IPS DF 6.9 (cell line): ENCODE measurements around the gene XK.

Experiments
- DNase-seq: peaks from one replicate; pipeline ENCODE4 v3.0.0-alpha.2; 2013; ENCODE audit warnings: low read depth, low spot score
- H3K27ac ChIP-seq: one replicate; pipeline ENCODE4 v1.5.1; 2013; ENCODE audit warnings: low read length, control low read depth
- H3K27me3 ChIP-seq: 2 replicates; pipeline ENCODE4 v1.6.1; 2013; ENCODE audit warnings: mild to moderate bottlenecking, low read length; ENCODE audit not compliant: control insufficient read depth, insufficient read depth
- H3K36me3 ChIP-seq: 2 replicates; pipeline ENCODE4 v1.6.1; 2013; ENCODE audit warnings: low read length; ENCODE audit not compliant: control insufficient read depth, insufficient read depth
- H3K4me1 ChIP-seq: 2 replicates; pipeline ENCODE4 v1.6.1; 2013; ENCODE audit warnings: low read length; ENCODE audit not compliant: control insufficient read depth, insufficient read depth
- H3K4me3 ChIP-seq: 2 replicates; pipeline ENCODE4 v1.5.1; 2013; ENCODE audit warnings: mild to moderate bottlenecking, low read length
- H3K9me3 ChIP-seq: 2 replicates; pipeline ENCODE4 v1.6.1; 2013; ENCODE audit warnings: low read length, inconsistent platforms; ENCODE audit not compliant: control insufficient read depth, insufficient read depth
- WGBS: extraction: QIAGEN DNeasy Blood & Tissue Kit; methylation state at CpG from one replicate; pipeline ENCODE4 v1.1.7; 2013; ENCODE audit warnings: mixed read lengths, missing lambda C conversion rate; ENCODE audit not compliant: insufficient read length, insufficient coverage; 5-methylcytosine and 5-hydroxymethylcytosine counted together

XK gene

DNA sequence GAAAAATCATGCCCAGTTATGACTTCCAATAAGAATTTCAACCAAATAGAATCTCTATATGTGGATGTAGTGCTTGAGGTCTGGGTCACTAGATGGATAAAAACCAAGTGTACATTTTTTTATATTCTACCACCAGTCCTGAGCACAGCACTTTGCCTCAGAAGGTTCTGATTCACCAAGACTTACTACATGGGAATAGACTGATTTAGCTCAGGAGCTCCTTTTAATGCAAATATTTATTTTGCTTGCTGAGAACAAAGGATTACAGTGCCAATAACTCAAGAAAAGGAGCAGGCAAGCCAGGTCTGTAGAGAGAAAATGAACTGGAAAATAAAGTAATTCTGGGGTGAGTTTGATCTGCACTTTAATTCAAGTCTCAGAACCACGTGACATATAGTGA lies 6.4 kb upstream of the XK start:
- Histone ChIP-seq H3K27me3 (no peaks in the 10 kb centered on the region), H3K27ac (no peak overlapping the region), H3K4me1 (no peaks in the 10 kb centered on the region), H3K4me3 (no peak overlapping the region), H3K9me3 (no peaks in the 10 kb centered on the region), H3K36me3 (no peaks in the 10 kb centered on the region)
- WGBS, result no CpG with 5 or more reads among the region's 1 CpG
- no peak for DNase-seq

DNA sequence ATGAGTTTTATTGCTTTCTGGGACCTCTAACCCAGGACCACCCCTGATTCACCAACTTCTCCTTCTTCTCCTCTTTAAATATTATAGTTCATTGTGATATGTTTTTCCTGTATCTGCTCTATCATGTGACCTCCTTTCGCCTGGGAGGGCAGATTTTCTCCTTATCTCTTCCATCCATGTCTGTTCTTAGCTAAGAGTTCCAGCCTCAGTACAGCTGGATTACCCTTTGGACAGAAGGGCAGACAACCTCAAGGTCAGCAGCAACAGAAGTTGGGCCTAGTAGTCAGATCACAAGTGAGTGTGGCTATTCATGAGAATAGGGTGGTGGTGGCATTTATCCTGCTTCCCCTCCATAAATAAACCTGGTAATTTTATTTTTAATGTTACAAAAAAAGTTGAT lies 5.7 kb upstream of the XK start:
- no peak for DNase-seq
- Histone ChIP-seq H3K9me3 (no peaks in the 10 kb centered on the region), H3K36me3 (no peaks in the 10 kb centered on the region), H3K27me3 (no peaks in the 10 kb centered on the region), H3K27ac (no peak overlapping the region), H3K4me3 (no peak overlapping the region), H3K4me1 (no peaks in the 10 kb centered on the region)
- no CpG with 5 or more reads among the region's 1 CpG for WGBS

DNA sequence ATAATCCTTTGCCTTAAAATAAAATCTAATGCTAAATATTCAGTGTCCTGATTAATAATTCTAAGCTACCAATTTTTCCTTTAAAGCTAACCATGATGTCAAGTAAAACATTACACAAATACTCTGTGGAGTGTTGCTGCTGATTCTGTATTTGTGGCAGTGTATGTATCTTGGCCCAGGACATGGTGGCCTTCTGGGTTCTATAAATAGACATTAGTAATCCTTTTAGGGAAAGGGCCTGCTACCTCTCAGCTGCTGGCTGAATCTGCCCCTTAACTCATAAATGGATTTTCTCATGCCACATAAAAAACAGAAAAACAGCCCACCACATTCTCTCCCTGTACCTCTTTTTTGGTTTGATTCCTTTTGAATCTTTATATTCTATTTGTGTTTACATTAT lies 1.2 kb upstream of the XK start:
- no peaks in the 10 kb centered on the region for H3K36me3 ChIP-seq
- H3K4me3 ChIP-seq, result no peak overlapping the region
- no peak for DNase-seq
- H3K4me1 ChIP-seq, result no peaks in the 10 kb centered on the region
- no peaks in the 10 kb centered on the region; the same call in 1 of the 2 replicates for H3K27me3 ChIP-seq
- H3K9me3 ChIP-seq, result no peaks in the 10 kb centered on the region
- no peak overlapping the region for H3K27ac ChIP-seq

DNA sequence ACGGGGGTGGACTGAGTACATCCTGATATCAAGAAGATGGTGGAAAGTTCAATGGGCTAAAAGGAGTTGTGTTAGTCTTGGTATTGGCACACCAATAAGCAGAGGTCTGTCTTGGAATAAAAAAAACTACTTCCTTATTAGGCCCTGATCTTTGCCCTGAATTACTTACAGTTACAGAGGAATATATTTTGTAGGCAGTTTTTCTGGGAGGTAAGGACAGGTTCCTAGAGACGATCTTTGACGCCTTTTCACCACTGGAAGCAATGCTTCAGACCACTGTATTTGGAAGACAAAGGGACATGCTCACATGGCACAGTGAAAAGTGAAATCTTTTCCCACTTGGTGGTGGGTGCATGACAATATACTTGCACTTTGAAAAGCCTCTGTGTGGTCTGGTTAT lies 618 bp upstream of the XK start:
- no peak for DNase-seq
- Histone ChIP-seq H3K27me3 (no peaks in the 10 kb centered on the region; the same call in 1 of the 2 replicates), H3K4me1 (no peaks in the 10 kb centered on the region), H3K27ac (no peak overlapping the region), H3K4me3 (no peak overlapping the region), H3K36me3 (no peaks in the 10 kb centered on the region), H3K9me3 (no peaks in the 10 kb centered on the region)
- WGBS, result no CpG with 5 or more reads among the region's 3 CpGs

DNA sequence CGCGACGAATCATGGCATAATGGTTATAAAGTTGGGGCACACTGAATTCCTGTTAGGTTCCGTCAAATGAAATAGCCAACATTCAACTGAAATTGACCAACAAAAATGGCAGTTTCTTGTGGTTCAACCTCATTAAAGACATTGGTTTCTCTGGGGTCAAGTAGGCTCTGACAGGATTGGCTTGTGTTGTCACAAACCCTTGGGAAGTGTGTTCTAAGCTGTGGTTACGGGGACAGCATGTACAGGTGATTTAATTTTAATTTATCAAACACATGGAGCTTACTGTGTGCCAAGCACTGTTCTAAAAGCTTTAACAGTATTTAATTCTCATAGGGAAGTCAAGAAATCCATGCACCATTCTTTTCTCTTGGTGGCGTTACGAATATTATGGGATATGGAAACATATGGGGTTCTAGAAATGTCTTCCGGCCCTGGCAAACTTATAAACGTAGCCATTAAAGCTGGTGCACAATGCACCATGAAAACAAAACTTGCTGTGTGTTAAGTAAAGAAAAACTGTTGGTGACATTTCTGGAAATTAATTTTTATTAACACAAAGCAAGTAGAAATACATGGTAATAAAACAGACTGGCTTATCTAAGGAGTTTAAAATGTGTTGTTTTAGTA lies 891 bp downstream of the XK start:
- DNase-seq, result no peak
- Histone ChIP-seq H3K27me3 (no peaks in the 10 kb centered on the region; the same call in 1 of the 2 replicates), H3K9me3 (no peaks in the 10 kb centered on the region), H3K27ac (no peak overlapping the region), H3K4me1 (no peaks in the 10 kb centered on the region), H3K36me3 (no peaks in the 10 kb centered on the region), H3K4me3 (no peak overlapping the region; the same call in 1 of the 2 replicates)
- WGBS, result no CpG with 5 or more reads among the region's 9 CpGs

DNA sequence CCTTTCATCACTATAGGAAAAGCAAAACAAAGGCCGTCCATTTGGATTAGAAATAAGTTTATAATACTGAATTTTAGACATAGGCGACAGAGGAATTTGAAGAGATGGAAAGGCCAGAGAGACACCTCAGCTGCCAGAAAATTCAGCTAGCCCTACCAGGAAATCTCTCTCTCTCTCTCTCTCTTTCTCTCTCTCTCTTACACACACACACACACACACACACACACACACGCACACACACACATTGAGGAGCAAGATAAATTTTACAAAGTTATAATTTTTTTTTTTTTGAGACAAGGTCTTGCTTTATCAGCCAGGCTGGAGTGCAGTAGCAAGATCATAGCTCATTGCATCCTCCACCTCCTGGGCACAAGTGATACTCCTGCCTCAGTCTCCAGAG lies 1.4 kb downstream of the XK start:
- no peak for DNase-seq
- Histone ChIP-seq H3K36me3 (no peaks in the 10 kb centered on the region), H3K9me3 (no peaks in the 10 kb centered on the region), H3K4me1 (no peaks in the 10 kb centered on the region), H3K4me3 (no peak overlapping the region), H3K27me3 (no peaks in the 10 kb centered on the region; the same call in 1 of the 2 replicates), H3K27ac (no peak overlapping the region)
- WGBS, result no CpG with 5 or more reads among the region's 3 CpGs

DNA sequence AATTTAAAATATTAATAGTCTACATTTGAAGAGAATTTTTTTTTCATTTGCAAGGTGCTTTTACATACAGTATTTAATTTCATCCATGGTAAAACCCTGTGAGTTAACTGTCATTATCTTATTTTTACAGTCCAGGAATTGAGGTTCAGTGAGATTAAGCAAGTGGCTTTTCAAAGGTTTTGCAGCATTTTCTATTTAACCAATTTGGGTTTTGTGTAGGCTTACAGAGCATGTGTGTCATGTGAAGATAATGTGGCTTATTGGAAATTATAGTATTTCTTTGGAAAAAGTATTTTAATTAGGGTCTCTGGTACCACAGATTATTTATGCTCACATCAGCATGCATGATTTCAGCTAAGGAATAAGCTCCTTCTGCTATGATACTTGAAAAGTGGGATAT lies 4.5 kb downstream of the XK start:
- no peaks in the 10 kb centered on the region; the same call in 1 of the 2 replicates for H3K27me3 ChIP-seq
- no peaks in the 10 kb centered on the region for H3K9me3 ChIP-seq

DNA sequence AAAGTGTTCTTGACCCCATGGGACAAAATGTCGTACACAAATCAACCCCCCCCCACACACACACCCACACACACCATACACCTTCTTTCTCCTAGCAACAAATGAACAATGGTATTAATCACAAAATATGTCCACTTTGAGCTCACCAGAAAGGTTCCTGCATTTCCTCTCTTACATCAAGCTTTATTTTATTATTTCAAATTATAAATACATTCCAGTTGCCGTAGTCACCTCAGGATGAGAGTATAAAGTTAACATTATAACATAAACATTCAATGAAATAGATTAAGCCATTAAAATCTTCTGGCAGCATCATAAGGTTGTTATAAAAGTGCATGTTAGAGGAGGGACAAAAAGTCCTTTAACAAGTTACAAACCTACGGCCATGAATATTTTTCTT lies 7.3 kb downstream of the XK start:
- no peak overlapping the region for H3K4me3 ChIP-seq
- H3K4me1 ChIP-seq, result no peaks in the 10 kb centered on the region
- no peaks in the 10 kb centered on the region for H3K36me3 ChIP-seq
- no peak overlapping the region for H3K27ac ChIP-seq
- no peaks in the 10 kb centered on the region for H3K27me3 ChIP-seq
- no CpG with 5 or more reads among the region's 3 CpGs for WGBS
- DNase-seq, result no peak
- H3K9me3 ChIP-seq, result no peaks in the 10 kb centered on the region

More for the DNA sequence above, 4.5 kb downstream of the XK start:
- DNase-seq, result no peak
- Histone ChIP-seq H3K36me3 (no peaks in the 10 kb centered on the region), H3K27ac (no peak overlapping the region), H3K4me3 (no peak overlapping the region), H3K4me1 (no peaks in the 10 kb centered on the region)

DNA sequence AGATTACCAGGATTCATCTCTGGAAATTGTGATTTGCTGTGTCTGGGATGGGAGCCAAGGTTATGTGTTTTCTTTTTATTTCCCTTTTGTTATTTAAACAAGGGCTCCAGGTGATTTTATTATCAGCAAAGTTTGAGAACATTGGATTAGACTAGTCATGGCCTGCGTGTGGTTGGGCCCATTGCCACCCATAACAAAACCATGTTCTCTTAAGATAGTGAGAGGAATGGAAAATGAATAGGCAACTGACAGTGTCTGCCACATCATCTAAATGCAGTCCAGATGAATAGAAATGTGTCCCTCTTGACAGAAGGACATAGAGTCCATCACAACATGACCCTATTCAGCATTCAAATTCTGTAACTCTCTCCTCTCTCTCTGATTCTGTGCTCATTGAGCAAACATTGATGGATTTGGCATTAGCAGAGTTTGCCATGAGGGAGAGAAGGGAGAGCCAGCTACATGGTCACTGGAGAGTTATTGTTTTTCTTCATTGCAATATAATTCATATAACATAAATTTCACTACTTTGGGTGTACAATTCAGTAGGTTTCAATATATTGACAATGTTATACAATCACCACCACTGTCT lies 11.7 kb downstream of the XK start:
- H3K4me3 ChIP-seq, result no peak overlapping the region
- no peaks in the 10 kb centered on the region for H3K27me3 ChIP-seq
- WGBS, result no CpG with 5 or more reads among the region's 1 CpG
- no peaks in the 10 kb centered on the region for H3K9me3 ChIP-seq
- H3K36me3 ChIP-seq, result no peaks in the 10 kb centered on the region
- no peak for DNase-seq
- H3K27ac ChIP-seq, result no peak overlapping the region
- H3K4me1 ChIP-seq, result no peaks in the 10 kb centered on the region

DNA sequence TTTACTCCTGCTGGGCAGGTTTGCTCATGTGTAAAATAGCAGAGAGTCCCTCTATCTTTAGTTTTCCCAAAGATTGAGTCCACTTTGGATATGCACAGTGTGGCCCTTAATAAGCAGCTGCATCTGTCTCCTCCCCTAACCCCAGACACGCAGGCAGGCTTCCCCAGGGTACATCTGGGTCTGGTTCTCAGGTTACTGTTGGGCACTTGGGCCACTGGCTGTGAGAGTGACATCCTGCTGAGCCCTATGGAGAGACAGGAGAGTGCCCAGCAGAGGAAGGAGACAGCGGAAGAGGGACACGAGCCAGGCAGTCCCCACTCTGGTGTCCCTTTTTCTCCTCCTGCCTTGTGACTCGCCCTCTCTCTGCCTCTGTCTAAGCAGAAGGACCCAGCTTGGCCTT lies 16.0 kb downstream of the XK start:
- DNase-seq, result no peak
- no peaks in the 10 kb centered on the region for H3K27me3 ChIP-seq
- no peaks in the 10 kb centered on the region for H3K9me3 ChIP-seq
- H3K27ac ChIP-seq, result no peak overlapping the region
- WGBS, result no CpG with 5 or more reads among the region's 4 CpGs
- H3K36me3 ChIP-seq, result no peaks in the 10 kb centered on the region
- no peaks in the 10 kb centered on the region for H3K4me1 ChIP-seq
- H3K4me3 ChIP-seq, result no peak overlapping the region

DNA sequence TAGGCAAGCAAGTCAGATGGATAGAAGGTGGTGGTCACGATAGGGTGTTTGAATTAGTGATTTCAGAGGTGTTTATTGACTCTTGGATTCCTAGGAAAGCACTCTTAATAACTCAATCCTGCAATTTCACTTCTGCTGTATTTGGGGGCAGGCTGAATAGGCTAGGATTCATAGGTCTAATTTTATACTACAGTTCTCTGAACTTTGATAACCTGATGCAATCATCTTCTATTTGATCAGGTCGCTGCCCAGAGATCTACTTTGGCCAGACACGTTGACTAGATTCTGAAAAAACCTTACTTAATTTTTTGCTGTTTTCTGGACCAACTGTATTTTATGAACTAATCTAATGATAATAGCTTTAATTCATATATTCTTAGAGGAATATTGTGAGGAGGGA lies 26.4 kb downstream of the XK start:
- no CpG with 5 or more reads among the region's 3 CpGs for WGBS
- DNase-seq, result no peak
- no peaks in the 10 kb centered on the region for H3K9me3 ChIP-seq

More for the DNA sequence above, 26.4 kb downstream of the XK start:
- no peaks in the 10 kb centered on the region for H3K4me1 ChIP-seq
- no peaks in the 10 kb centered on the region for H3K36me3 ChIP-seq
- H3K27me3 ChIP-seq, result no peaks in the 10 kb centered on the region
- no peak overlapping the region for H3K4me3 ChIP-seq
- no peak overlapping the region for H3K27ac ChIP-seq
